Measurements from ENCODE around the gene HRH4.
A peak's percentile ranks its signal among the peaks of the same experiment; 100 is the strongest.

Gene HRH4

DNA sequence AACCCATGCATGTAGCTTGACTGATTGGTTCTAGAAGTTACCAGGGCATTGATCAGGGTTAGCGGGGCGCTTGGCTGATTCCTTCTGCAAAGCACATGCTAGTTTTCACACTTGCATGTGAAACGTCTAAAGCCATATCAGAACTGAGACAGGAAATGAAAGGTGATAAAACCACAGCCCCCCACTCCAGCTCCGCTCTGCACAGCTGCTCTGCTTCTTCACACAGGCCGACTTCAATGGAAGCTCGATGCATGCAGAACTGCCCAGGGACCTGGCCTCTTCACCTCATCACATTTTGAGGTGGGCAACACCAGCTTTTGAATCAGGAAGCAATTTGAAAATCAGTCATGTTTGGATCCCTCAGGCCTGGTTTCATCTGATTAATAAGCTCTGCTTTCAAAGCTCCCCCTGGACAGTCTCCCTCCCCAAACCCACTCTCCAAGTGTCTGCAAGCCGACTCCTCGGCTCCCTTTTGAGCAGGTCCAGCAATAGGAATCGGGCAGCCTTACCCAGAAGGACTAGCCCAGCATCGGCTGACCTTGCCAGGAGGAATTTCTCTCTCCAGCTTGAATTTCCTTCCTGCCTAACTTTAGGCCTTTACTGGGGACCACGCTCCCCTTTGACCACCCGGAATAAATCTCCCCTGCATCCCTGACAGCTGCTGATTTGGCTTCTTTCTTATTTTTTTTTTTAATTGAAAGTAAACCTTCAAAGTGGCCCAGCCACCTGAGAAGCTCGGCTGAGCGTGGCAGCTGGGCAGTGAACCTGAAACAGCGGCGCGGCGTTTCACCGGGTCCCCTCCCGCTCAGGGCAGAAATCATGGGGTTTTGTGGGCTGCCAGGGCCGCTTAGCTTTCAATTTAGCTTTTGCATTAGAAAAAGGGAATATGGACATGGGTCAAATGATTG lies 31.7 kb downstream of the HRH4 start:
- Mint-ChIP-seq H3K36me3 (ENCODE audit: low read depth) (peaks cover 14% of the 10 kb centered on the region), H3K9me3 (peaks cover 21% of the 10 kb centered on the region), H3K4me3 (peak overlapping the region; percentile 39), H3K27ac (peak overlapping the region; percentile 66), H3K4me1 (peaks cover 60% of the 10 kb centered on the region), H3K27me3 (ENCODE audit: low read depth, poor library complexity) (peaks cover 5% of the 10 kb centered on the region)
- peak; percentile 66 for DNase-seq
- TF ChIP-seq, protein P1, sequence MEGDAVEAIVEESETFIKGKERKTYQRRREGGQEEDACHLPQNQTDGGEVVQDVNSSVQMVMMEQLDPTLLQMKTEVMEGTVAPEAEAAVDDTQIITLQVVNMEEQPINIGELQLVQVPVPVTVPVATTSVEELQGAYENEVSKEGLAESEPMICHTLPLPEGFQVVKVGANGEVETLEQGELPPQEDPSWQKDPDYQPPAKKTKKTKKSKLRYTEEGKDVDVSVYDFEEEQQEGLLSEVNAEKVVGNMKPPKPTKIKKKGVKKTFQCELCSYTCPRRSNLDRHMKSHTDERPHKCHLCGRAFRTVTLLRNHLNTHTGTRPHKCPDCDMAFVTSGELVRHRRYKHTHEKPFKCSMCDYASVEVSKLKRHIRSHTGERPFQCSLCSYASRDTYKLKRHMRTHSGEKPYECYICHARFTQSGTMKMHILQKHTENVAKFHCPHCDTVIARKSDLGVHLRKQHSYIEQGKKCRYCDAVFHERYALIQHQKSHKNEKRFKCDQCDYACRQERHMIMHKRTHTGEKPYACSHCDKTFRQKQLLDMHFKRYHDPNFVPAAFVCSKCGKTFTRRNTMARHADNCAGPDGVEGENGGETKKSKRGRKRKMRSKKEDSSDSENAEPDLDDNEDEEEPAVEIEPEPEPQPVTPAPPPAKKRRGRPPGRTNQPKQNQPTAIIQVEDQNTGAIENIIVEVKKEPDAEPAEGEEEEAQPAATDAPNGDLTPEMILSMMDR (IDR thresholded peaks at IDR 0.05): no peak

DNA sequence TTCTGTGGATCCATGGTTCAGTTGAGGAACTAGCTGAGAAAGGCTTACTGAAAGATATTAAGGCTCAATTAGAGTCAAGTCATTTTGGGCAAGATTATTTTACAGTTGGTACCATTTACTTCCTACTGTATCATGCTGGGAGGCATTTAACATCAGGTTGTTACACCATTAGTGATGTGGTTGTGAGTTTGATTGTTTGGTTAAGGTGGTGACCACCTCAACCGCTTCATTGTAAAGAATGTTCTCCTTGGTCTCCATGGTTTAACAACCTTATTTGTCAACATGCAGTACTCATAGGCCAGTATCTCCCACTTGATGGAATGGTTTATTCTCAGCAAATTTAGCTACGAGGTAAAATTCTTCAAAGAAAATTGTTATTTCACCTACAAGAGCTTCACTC lies 34.1 kb downstream of the HRH4 start:
- H3K36me3 Mint-ChIP-seq (ENCODE audit: low read depth): peaks cover 14% of the 10 kb centered on the region
- peaks cover 47% of the 10 kb centered on the region for H3K4me1 Mint-ChIP-seq
- H3K4me3 Mint-ChIP-seq: no peak overlapping the region
- H3K9me3 Mint-ChIP-seq: peaks cover 21% of the 10 kb centered on the region
- no peaks in the 10 kb centered on the region for H3K27me3 Mint-ChIP-seq (ENCODE audit: low read depth, poor library complexity)
- no peak for DNase-seq
- TF ChIP-seq, protein P1 (IDR thresholded peaks at IDR 0.05): no peak
- H3K27ac Mint-ChIP-seq: no peak overlapping the region

DNA sequence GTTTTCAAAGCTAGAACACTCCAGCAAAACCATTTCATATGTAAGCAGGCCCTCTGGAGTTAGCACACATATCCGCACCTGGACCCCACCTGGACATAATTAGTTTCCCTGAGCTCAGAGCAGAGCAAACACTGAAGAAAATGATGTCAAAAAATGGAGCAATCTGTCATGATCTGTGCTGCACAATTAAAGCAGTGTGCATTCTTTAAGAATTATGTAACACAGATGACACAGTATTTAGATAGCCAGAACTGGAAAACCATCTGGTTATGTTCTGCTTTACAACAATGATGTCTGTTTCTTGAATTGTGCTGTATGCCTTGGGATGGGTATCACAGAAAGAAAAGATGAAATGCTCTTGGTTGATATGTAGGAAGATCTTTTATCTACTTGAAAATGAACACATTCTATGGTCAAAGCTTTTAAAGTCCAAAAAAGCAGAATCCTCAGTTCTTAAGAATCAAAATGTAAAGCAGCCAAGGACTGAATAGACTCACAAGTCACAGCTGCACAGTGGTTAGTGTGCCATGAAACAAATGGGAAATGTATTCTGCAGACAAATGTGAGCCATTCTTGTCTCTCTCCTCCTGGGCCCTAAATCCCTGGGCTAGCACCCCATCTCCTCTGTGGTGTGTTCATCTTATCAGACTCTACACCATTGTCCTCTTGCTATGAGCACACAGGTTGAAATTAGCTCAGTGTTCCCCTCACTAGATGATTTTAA lies 36.8 kb downstream of the HRH4 start:
- H3K4me1 Mint-ChIP-seq: peaks cover 41% of the 10 kb centered on the region
- peaks cover 23% of the 10 kb centered on the region for H3K36me3 Mint-ChIP-seq (ENCODE audit: low read depth)
- peaks cover 25% of the 10 kb centered on the region for H3K9me3 Mint-ChIP-seq
- no peak overlapping the region for H3K27ac Mint-ChIP-seq
- H3K27me3 Mint-ChIP-seq (ENCODE audit: low read depth, poor library complexity): no peaks in the 10 kb centered on the region
- TF ChIP-seq, protein P1 (IDR thresholded peaks at IDR 0.05): no peak
- no peak overlapping the region for H3K4me3 Mint-ChIP-seq
- DNase-seq: no peak

DNA sequence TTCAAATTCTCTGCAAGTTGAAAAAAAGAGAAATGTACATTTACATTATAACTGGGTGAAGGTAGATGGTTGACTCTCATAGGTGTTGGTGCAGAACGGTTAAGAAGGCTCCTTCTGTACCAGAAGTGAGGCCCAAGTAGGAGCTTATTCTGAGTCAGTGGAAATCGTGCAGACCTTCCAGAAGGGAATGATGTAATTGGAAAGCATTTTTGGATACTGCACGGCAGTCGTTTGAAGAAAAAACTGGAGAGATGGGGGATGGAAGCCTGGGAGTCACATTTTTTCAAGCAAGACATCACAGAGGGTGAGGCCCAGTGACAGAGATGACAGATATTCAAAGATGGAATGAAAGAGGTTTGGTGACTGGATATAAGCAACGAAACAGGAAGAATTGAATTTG lies 39.4 kb downstream of the HRH4 start:
- peaks cover 9% of the 10 kb centered on the region for H3K9me3 Mint-ChIP-seq

DNA sequence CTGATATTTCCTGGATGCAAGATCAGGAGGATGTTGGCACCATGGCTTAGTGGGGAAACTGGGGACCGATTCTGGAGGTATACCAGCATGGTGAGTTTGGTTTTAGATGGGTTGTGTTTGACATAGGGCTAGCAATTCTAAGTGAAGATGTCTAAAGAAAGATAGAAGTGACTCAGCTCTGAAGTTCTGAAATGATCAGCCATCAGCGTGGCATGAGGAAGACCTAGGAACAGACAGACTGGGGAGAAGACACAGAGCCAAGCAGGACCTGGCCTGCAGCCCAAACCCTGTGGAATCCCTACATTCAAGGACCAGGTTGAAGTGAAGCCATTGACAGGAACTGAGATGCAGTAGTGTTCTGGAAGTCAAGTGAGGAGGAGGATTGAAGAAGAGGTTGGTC lies 39.8 kb downstream of the HRH4 start:
- DNase-seq: no peak
- Mint-ChIP-seq H3K9me3 (peaks cover 5% of the 10 kb centered on the region), H3K4me3 (no peak overlapping the region), H3K4me1 (peaks cover 43% of the 10 kb centered on the region), H3K27ac (no peak overlapping the region), H3K36me3 (ENCODE audit: low read depth) (peaks cover 9% of the 10 kb centered on the region), H3K27me3 (ENCODE audit: low read depth, poor library complexity) (no peaks in the 10 kb centered on the region)
- TF ChIP-seq, protein P1 (IDR thresholded peaks at IDR 0.05): no peak

More for the DNA sequence above, 39.4 kb downstream of the HRH4 start:
- DNase-seq: no peak
- no peak overlapping the region for H3K27ac Mint-ChIP-seq
- no peaks in the 10 kb centered on the region for H3K27me3 Mint-ChIP-seq (ENCODE audit: low read depth, poor library complexity)
- no peak overlapping the region for H3K4me3 Mint-ChIP-seq
- TF ChIP-seq, protein P1 (IDR thresholded peaks at IDR 0.05): no peak
- peaks cover 12% of the 10 kb centered on the region for H3K36me3 Mint-ChIP-seq (ENCODE audit: low read depth)
- peaks cover 41% of the 10 kb centered on the region for H3K4me1 Mint-ChIP-seq

All from nephron progenitor cell (in vitro differentiated cells).